Right lobe of liver (tissue), 6 donors: ENCODE data around the gene ADAM30. TPM values are rescaled to one million over a fixed set of nuclear protein-coding genes. Genes with fewer than 3 reads are reported as not detected.

ENCODE experiments used
- ATAC-seq, 4 donors: fragments of 200-7000 bp; cut with Tn5 transposase; one replicate each; pipeline ENCODE4 v1.9.1; 2020; ENCODE audit warnings: mild to moderate bottlenecking in 4 of 4, moderate library complexity in 4 of 4
- DNase-seq, 3 donors: peaks; one replicate each; pipeline ENCODE4 v3.0.0-alpha.2; 2020
- H3K27ac ChIP-seq, 3 donors: fragments of 200-600 bp; one replicate each; pipeline ENCODE4 v1.8.0; 2022
- H3K27me3 ChIP-seq, 2 donors: fragments of 200-600 bp; one replicate each; pipeline ENCODE4 v1.8.0; 2022
- H3K36me3 ChIP-seq, 4 donors: fragments of 200-600 bp; sonication (generic) in 1 of 4; one replicate each; pipeline versions ENCODE4 v1.5.1 to v1.8.0; 2017 to 2022; ENCODE audit warnings: control low read depth in 1 of 4
- H3K4me1 ChIP-seq, 4 donors: fragments of 200-600 bp; sonication (generic) in 1 of 4; one replicate each; pipeline versions ENCODE4 v1.5.1 to v1.8.0; 2017 to 2022; ENCODE audit warnings: control low read depth in 1 of 4
- H3K4me3 ChIP-seq, 3 donors: fragments of 200-600 bp; one replicate each; pipeline ENCODE4 v1.8.0; 2022
- H3K9me3 ChIP-seq, 4 donors: fragments of 200-600 bp; sonication (generic) in 1 of 4; one replicate each; pipeline versions ENCODE4 v1.5.1 to v1.8.0; 2017 to 2022; ENCODE audit warnings: control low read depth in 1 of 4
- POLR2A ChIP-seq: fragments of 450-650 bp; IDR thresholded peaks from one replicate; pipeline ENCODE4 v1.6.1; 2017; ENCODE audit warnings: antibody characterized with exemption, mild to moderate bottlenecking
- WGBS: methylation state at CpG from one replicate; pipeline ENCODE4 v1.1.6; 2018; ENCODE audit warnings: low coverage, low lambda C conversion rate; ENCODE audit not compliant: insufficient coverage; ENCODE audit errors: missing lambda C conversion rate; 5-methylcytosine and 5-hydroxymethylcytosine counted together
- intact Hi-C, 2 donors: fragments of 100-400 bp; cut with DNase I; formaldehyde crosslinking; loops; one replicate each; pipeline versions ENCODE4 v1.11.2 to v1.14.1; 2022
- total RNA-seq, 6 experiments: library from RNA; depleted of rRNA in 2 of 6; stranded (reverse); fragments of >200 nt in 2 of 6; fragmentation: NEBNext Ultra II Directional in 3 of 6; extraction: Animal tissue kit (Norgen Biotek cat#: 25700) in 3 of 6; gene quantifications; one replicate each; pipeline versions ENCODE4 v1.1.0 to v1.2.4, GENCODE V29; 2016 to 2023
- TF ChIP-seq, protein P1 (sequence below), 4 donors: fragments of 200-600 bp in 3 of 4; fragments of 450-650 bp in 1 of 4; IDR thresholded peaks; one replicate each; pipeline versions ENCODE4 v1.5.1 to v1.8.0; 2016 to 2022; ENCODE audit warnings: antibody characterized with exemption in 4 of 4, mild to moderate bottlenecking in 2 of 4
- donor health status: DM: no; HTN: yes; CAD: no.
- donor health status: DM: no; HTN: no; CAD: no.
- donor health status: DM: no; HTN: no; CAD: no.
- donor health status: DM: no; HTN: yes; CAD: no.
- donor health status: DM: no; HTN: yes; CAD: no.

Gene ADAM30
- total RNA-seq, 6 experiments from 2014 or later, result not detected

DNA sequence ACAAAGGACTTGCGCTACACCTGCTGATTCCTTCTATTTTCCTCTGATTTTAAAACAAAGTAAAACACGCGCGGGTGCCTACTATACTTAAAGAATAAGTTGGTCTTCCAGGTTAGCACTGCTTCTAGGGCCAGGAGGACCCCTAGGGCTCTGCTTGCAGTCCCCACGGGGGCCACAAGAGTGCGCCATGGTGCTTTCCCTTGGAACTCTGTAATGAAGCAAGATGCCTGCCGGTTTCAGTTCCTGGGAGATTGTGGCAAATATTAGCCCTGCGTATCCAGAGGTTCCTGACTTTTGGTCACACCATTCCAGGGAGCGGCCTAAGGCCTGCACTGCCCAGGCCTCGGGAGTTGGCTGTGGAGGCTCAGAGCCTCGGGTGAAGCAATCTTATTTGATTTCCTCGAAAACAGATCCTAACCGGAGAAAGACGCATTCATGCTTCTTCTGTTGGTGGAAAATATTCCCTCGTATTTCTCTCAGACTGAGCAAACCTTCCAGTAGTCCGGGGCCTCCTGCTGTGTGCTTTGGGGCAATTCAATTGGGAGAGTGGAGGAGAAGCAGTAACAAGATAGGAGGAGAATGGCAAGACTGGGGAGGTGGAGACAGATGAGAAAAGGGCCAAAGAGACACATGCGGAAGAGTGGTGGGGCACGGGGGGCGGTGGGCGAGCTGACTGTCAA is 25.3 kb downstream of the ADAM30 start:
- Histone ChIP-seq H3K4me1 (no peaks in the 10 kb centered on the region), H3K9me3 (no peaks in the 10 kb centered on the region), H3K27ac (peak overlapping the region in 1 of 3 donors; percentile 37), H3K4me3 (no peak overlapping the region), H3K27me3 (no peaks in the 10 kb centered on the region), H3K36me3 (no peaks in the 10 kb centered on the region)
- no peak for TF ChIP-seq POLR2A
- TF ChIP-seq, protein P1, sequence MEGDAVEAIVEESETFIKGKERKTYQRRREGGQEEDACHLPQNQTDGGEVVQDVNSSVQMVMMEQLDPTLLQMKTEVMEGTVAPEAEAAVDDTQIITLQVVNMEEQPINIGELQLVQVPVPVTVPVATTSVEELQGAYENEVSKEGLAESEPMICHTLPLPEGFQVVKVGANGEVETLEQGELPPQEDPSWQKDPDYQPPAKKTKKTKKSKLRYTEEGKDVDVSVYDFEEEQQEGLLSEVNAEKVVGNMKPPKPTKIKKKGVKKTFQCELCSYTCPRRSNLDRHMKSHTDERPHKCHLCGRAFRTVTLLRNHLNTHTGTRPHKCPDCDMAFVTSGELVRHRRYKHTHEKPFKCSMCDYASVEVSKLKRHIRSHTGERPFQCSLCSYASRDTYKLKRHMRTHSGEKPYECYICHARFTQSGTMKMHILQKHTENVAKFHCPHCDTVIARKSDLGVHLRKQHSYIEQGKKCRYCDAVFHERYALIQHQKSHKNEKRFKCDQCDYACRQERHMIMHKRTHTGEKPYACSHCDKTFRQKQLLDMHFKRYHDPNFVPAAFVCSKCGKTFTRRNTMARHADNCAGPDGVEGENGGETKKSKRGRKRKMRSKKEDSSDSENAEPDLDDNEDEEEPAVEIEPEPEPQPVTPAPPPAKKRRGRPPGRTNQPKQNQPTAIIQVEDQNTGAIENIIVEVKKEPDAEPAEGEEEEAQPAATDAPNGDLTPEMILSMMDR (IDR thresholded peaks at IDR 0.05), result peak; percentile 83 to 97 (median 94)
- intact Hi-C loops, result loop anchor here in 1 of 2 donors (10.0 kb wide), 1 partner anchor 126 kb away; no protein-coding TSS in a partner anchor
- WGBS, result 45% methylated on average over 18 of the region's 20 CpGs
- peak; percentile 95 to 97 (median 96) for ATAC-seq
- peak; percentile 65 to 80 (median 68) for DNase-seq

DNA sequence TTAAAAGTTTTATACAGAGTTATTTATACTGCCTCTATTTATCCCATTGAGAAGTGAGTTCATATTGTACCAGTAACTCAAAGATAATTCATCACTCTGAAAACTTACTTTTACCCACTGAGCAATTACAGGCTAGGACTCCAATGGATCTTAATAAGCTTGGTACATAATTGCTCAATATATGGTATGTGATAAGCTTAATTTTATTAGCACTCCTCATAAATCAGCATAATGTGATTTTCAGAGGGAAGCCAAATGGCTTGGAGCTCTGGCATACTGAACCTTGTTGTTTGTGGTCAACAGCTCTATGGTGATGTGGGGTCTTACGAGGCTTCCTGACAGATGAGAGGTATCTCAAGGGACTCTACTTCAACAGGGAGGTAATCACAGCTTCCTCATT is 26.3 kb downstream of the ADAM30 start:
- Histone ChIP-seq H3K36me3 (no peaks in the 10 kb centered on the region), H3K9me3 (no peaks in the 10 kb centered on the region), H3K4me3 (no peak overlapping the region), H3K27ac (no peak overlapping the region), H3K4me1 (no peaks in the 10 kb centered on the region), H3K27me3 (no peaks in the 10 kb centered on the region)
- DNase-seq (no peak), ATAC-seq (no peak)
- WGBS, result 60% methylated on average over 1 of the region's 1 CpG
- intact Hi-C loops, result loop anchor here in 1 of 2 donors (10.0 kb wide), 1 partner anchor 125 kb away; no protein-coding TSS in a partner anchor
- TF ChIP-seq, protein P1 (IDR thresholded peaks at IDR 0.05), result no peak
- TF ChIP-seq POLR2A, result no peak

DNA sequence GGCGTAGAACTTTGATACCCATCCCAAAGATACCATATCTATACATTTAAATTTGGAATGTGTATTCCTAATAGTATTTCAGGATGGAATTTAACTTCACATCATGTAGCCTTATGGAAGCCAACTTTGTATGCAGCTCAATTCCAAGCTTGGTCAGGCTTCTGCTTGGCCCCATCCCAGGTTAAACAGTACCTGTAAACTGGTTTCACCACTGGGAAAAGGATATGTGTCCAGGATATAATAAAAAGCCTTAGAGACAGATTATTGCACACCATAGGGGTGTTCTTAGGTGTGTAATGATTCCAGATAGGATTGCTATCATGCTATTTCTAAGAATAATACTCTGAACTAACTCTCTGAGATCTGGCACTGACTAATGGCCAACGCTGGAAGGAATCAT is 28.1 kb downstream of the ADAM30 start:
- Histone ChIP-seq H3K4me1 (no peaks in the 10 kb centered on the region), H3K27ac (no peak overlapping the region), H3K27me3 (no peaks in the 10 kb centered on the region), H3K9me3 (no peaks in the 10 kb centered on the region), H3K4me3 (no peak overlapping the region), H3K36me3 (no peaks in the 10 kb centered on the region)
- WGBS, result 91% methylated on average over 2 of the region's 2 CpGs
- no peak for DNase-seq
- intact Hi-C loops, result no loop called here
- TF ChIP-seq POLR2A, result no peak
- TF ChIP-seq, protein P1 (IDR thresholded peaks at IDR 0.05), result no peak
- peak; percentile 50 to 69 (median 62) for ATAC-seq

DNA sequence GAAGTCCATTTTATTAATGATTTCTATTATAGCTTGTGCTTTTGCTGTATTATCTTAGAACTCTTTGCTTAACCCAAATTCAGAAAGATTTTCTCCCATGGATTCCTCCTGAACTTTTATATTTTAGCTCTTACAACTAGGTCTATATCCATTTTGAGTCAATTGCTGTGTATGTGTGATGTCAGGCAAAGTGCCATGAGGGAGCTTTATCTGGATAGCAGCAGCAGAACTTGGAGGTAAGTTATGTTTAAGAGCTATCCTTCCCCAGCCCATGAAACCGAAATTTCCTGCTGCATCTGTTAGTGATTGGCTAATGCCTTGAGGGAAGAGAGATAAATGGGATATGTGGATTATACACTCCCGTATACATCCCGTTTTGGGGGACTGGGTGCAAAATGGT is 29.9 kb downstream of the ADAM30 start:
- ATAC-seq, result no peak
- TF ChIP-seq, protein P1 (IDR thresholded peaks at IDR 0.05), result no peak
- no peak for TF ChIP-seq POLR2A
- intact Hi-C loops, result no loop called here
- no peak for DNase-seq
- H3K9me3 ChIP-seq, result no peaks in the 10 kb centered on the region
- H3K4me3 ChIP-seq, result no peak overlapping the region
- no peak overlapping the region for H3K27ac ChIP-seq
- no peaks in the 10 kb centered on the region for H3K36me3 ChIP-seq
- H3K4me1 ChIP-seq, result no peaks in the 10 kb centered on the region
- H3K27me3 ChIP-seq, result no peaks in the 10 kb centered on the region
- WGBS, result 50% methylated on average over 3 of the region's 3 CpGs
